Liver (tissue), 9 donors: Measurements from ENCODE around the gene TOX2. TPM values are rescaled to one million over a fixed set of nuclear protein-coding genes. Genes with fewer than 3 reads are reported as not detected.

Experiments
- DNase-seq: peaks from one replicate; pipeline ENCODE4 v3.0.0-alpha.2; 2017; ENCODE audit warnings: low spot score
- H3K27ac ChIP-seq, 2 donors: one replicate each; pipeline ENCODE4 v1.7.0; 2013; ENCODE audit warnings: inconsistent platforms in 2 of 2, low read length in 2 of 2, control low read depth in 1 of 2, low read depth in 1 of 2, mild to moderate bottlenecking in 1 of 2
- H3K27me3 ChIP-seq, 4 donors: one replicate each; pipeline versions ENCODE4 v1.6.1 to v1.7.0; 2013; ENCODE audit warnings: low read length in 3 of 4, inconsistent platforms in 1 of 4, mild to moderate bottlenecking in 1 of 4, moderate library complexity in 1 of 4; ENCODE audit not compliant: control insufficient read depth in 4 of 4, insufficient read depth in 4 of 4
- H3K36me3 ChIP-seq, 4 donors: one replicate each; pipeline versions ENCODE4 v1.6.1 to v1.7.0; 2013; ENCODE audit warnings: low read length in 3 of 4, mild to moderate bottlenecking in 3 of 4, low read depth in 1 of 4, moderate library complexity in 1 of 4; ENCODE audit not compliant: control insufficient read depth in 4 of 4, insufficient read depth in 3 of 4
- H3K4me1 ChIP-seq, 4 donors: one replicate each; pipeline versions ENCODE4 v1.6.1 to v1.7.0; 2013; ENCODE audit warnings: low read length in 3 of 4, mild to moderate bottlenecking in 3 of 4, moderate library complexity in 1 of 4; ENCODE audit not compliant: control insufficient read depth in 4 of 4, insufficient read depth in 4 of 4
- H3K4me3 ChIP-seq, 3 donors: one replicate each; pipeline versions ENCODE4 v1.6.1 to v1.7.0; 2013; ENCODE audit warnings: low read length in 3 of 3, control low read depth in 1 of 3, low read depth in 1 of 3, mild to moderate bottlenecking in 1 of 3
- H3K9ac ChIP-seq, 2 donors: one replicate each; pipeline ENCODE4 v1.7.0; 2013; ENCODE audit warnings: low read length in 2 of 2, mild to moderate bottlenecking in 2 of 2, moderate library complexity in 2 of 2, control low read depth in 1 of 2, low read depth in 1 of 2
- H3K9me3 ChIP-seq, 4 donors: one replicate each; pipeline versions ENCODE4 v1.6.1 to v1.7.0; 2013; ENCODE audit warnings: low read length in 3 of 4; ENCODE audit not compliant: control insufficient read depth in 4 of 4
- EGR1 ChIP-seq, 2 donors: IDR thresholded peaks; 2 replicates each; pipeline ENCODE4 v1.6.1; 2016 to 2018; ENCODE audit warnings: antibody characterized with exemption in 2 of 2, low read depth in 2 of 2
- FOXA1 ChIP-seq: IDR thresholded peaks from 2 replicates; pipeline ENCODE4 v1.6.1; 2016; ENCODE audit warnings: antibody characterized with exemption
- FOXA2 ChIP-seq: IDR thresholded peaks from 2 replicates; pipeline ENCODE4 v1.6.1; 2016; ENCODE audit warnings: antibody characterized with exemption
- GABPA ChIP-seq, 2 donors: IDR thresholded peaks in 1 of 2; conservative IDR thresholded peaks in 1 of 2; 2 replicates each; pipeline ENCODE4 v1.6.1; 2016; ENCODE audit warnings: antibody characterized with exemption in 2 of 2, mild to moderate bottlenecking in 1 of 2, moderate library complexity in 1 of 2
- HNF4A ChIP-seq, 2 donors: conservative IDR thresholded peaks; 2 replicates each; pipeline ENCODE4 v1.6.1; 2016; ENCODE audit warnings: antibody characterized with exemption in 2 of 2, mild to moderate bottlenecking in 2 of 2
- HNF4G ChIP-seq: IDR thresholded peaks from 2 replicates; pipeline ENCODE4 v1.6.1; 2016; ENCODE audit warnings: antibody characterized with exemption
- JUND ChIP-seq, 2 donors: IDR thresholded peaks; 2 replicates each; pipeline ENCODE4 v1.6.1; 2016; ENCODE audit warnings: antibody characterized with exemption in 2 of 2
- NR2F2 ChIP-seq: IDR thresholded peaks from 2 replicates; pipeline ENCODE4 v1.6.1; 2016; ENCODE audit warnings: antibody characterized with exemption
- RAD21 ChIP-seq, 2 donors: IDR thresholded peaks; 2 replicates each; pipeline ENCODE4 v1.6.1; 2016; ENCODE audit warnings: antibody characterized with exemption in 2 of 2, mild to moderate bottlenecking in 2 of 2
- RXRA ChIP-seq, 2 donors: IDR thresholded peaks; 2 replicates each; pipeline ENCODE4 v1.6.1; 2017 to 2018; ENCODE audit warnings: antibody characterized with exemption in 2 of 2, mild to moderate bottlenecking in 1 of 2
- SP1 ChIP-seq: IDR thresholded peaks from 2 replicates; pipeline ENCODE4 v1.6.1; 2018; ENCODE audit warnings: antibody characterized with exemption, mild to moderate bottlenecking
- TAF1 ChIP-seq: conservative IDR thresholded peaks from 2 replicates; pipeline ENCODE4 v1.6.1; 2016; ENCODE audit warnings: antibody characterized with exemption, mild to moderate bottlenecking
- YY1 ChIP-seq: IDR thresholded peaks from 2 replicates; pipeline ENCODE4 v1.6.1; 2016; ENCODE audit warnings: antibody characterized with exemption, mild to moderate bottlenecking
- WGBS: extraction: QIAGEN DNeasy Blood & Tissue Kit; methylation state at CpG from one replicate; pipeline ENCODE4 v1.1.7; 2013; 5-methylcytosine and 5-hydroxymethylcytosine counted together
- polyA plus RNA-seq, 2 donors: library from polyadenylated mRNA; stranded (reverse) in 1 of 2; unstranded in 1 of 2; fragments of 200-250 nt in 1 of 2; fragments of >200 nt in 1 of 2; fragmentation: Nextera tagmentation in 1 of 2; extraction: Ambion mirVana in 1 of 2; gene quantifications; one replicate each; pipeline versions ENCODE4 v1.2.1 to v1.2.3, GENCODE V29; 2013 to 2015
- total RNA-seq, 2 donors: library from RNA; depleted of rRNA; stranded (reverse); fragments of >200 nt; gene quantifications; one replicate each; pipeline ENCODE4 v1.2.3, GENCODE V29; 2014
- TF ChIP-seq, protein P1 (sequence below): fragments of 150-350 bp; IDR thresholded peaks from 2 replicates; pipeline ENCODE4 v1.5.1; 2017; ENCODE audit warnings: improper control_type of control experiment, low read depth, low read length; ENCODE audit not compliant: missing input control
- TF ChIP-seq, protein P2 (sequence below): IDR thresholded peaks from 2 replicates; pipeline ENCODE4 v1.6.1; 2016; ENCODE audit warnings: antibody characterized with exemption
- TF ChIP-seq, protein P3 (sequence below): IDR thresholded peaks from 2 replicates; pipeline ENCODE4 v1.6.1; 2016; ENCODE audit warnings: antibody characterized with exemption
- TF ChIP-seq, protein P4 (sequence below): IDR thresholded peaks from 2 replicates; pipeline ENCODE4 v1.6.1; 2016; ENCODE audit warnings: antibody characterized with exemption
- TF ChIP-seq, protein P5 (sequence below): IDR thresholded peaks from 2 replicates; pipeline ENCODE4 v1.6.1; 2016; ENCODE audit warnings: antibody characterized with exemption, mild to moderate bottlenecking
- donor health status: healthy.
- donor health status: healthy.
- donor health status: healthy.
- donor health status: healthy.
- donor health status: healthy.

TOX2 gene
- total and polyA plus RNA-seq, 4 donors = 0.33 to 2.7 (median 1.4) TPM

DNA sequence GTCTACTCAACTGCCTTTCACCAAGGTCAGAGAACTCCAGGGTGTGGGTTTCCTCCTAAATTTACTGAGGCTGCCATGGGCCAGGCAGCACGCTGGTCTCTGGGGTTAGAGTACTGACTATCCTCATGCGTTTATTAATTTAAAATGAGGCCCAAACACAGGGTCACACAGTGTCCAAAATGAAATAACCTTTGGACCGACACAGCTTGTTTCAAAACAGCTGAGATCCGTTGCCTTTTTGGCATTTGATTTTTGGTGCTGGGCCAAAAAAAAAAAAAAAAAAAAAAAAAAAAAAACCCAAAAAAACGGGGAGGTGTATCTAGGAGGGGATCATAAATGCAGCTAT lies 14.6 kb upstream of the TOX2 start:
- 14% methylated on average over 5 of the region's 5 CpGs for WGBS
- H3K27me3 ChIP-seq = no peaks in the 10 kb centered on the region
- peaks cover 0 to 2% (median 0%) of the 10 kb centered on the region in 4 donors for H3K9me3 ChIP-seq
- TF ChIP-seq HNF4A (conservative IDR thresholded peaks at IDR 0.05) (peak; percentile 89 to 94), FOXA1 (no peak), JUND (IDR thresholded peaks at IDR 0.05) (peak in 1 of 2 donors; percentile 19), GABPA (IDR thresholded peaks at IDR 0.05 in 1 of 2, conservative IDR thresholded peaks at IDR 0.05 in 1 of 2) (peak in 1 of 2 donors; percentile 21), HNF4G (peak; percentile 87), EGR1 (IDR thresholded peaks at IDR 0.05; ENCODE audit: low read depth in 2 of 2) (no peak), RXRA (IDR thresholded peaks at IDR 0.05) (peak; percentile 81 to 82), FOXA2 (no peak), SP1 (peak; percentile 82), TAF1 (peak; percentile 30), RAD21 (IDR thresholded peaks at IDR 0.05) (peak; percentile 30 to 50), NR2F2 (peak; percentile 89), YY1 (peak; percentile 80)
- TF ChIP-seq, protein P1, sequence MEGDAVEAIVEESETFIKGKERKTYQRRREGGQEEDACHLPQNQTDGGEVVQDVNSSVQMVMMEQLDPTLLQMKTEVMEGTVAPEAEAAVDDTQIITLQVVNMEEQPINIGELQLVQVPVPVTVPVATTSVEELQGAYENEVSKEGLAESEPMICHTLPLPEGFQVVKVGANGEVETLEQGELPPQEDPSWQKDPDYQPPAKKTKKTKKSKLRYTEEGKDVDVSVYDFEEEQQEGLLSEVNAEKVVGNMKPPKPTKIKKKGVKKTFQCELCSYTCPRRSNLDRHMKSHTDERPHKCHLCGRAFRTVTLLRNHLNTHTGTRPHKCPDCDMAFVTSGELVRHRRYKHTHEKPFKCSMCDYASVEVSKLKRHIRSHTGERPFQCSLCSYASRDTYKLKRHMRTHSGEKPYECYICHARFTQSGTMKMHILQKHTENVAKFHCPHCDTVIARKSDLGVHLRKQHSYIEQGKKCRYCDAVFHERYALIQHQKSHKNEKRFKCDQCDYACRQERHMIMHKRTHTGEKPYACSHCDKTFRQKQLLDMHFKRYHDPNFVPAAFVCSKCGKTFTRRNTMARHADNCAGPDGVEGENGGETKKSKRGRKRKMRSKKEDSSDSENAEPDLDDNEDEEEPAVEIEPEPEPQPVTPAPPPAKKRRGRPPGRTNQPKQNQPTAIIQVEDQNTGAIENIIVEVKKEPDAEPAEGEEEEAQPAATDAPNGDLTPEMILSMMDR = no peak
- TF ChIP-seq, protein P2, sequence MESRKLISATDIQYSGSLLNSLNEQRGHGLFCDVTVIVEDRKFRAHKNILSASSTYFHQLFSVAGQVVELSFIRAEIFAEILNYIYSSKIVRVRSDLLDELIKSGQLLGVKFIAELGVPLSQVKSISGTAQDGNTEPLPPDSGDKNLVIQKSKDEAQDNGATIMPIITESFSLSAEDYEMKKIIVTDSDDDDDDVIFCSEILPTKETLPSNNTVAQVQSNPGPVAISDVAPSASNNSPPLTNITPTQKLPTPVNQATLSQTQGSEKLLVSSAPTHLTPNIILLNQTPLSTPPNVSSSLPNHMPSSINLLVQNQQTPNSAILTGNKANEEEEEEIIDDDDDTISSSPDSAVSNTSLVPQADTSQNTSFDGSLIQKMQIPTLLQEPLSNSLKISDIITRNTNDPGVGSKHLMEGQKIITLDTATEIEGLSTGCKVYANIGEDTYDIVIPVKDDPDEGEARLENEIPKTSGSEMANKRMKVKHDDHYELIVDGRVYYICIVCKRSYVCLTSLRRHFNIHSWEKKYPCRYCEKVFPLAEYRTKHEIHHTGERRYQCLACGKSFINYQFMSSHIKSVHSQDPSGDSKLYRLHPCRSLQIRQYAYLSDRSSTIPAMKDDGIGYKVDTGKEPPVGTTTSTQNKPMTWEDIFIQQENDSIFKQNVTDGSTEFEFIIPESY = peak; percentile 52
- TF ChIP-seq, protein P3, sequence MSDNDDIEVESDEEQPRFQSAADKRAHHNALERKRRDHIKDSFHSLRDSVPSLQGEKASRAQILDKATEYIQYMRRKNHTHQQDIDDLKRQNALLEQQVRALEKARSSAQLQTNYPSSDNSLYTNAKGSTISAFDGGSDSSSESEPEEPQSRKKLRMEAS = peak; percentile 51
- TF ChIP-seq, protein P4, sequence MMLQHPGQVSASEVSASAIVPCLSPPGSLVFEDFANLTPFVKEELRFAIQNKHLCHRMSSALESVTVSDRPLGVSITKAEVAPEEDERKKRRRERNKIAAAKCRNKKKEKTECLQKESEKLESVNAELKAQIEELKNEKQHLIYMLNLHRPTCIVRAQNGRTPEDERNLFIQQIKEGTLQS = no peak
- TF ChIP-seq, protein P5, sequence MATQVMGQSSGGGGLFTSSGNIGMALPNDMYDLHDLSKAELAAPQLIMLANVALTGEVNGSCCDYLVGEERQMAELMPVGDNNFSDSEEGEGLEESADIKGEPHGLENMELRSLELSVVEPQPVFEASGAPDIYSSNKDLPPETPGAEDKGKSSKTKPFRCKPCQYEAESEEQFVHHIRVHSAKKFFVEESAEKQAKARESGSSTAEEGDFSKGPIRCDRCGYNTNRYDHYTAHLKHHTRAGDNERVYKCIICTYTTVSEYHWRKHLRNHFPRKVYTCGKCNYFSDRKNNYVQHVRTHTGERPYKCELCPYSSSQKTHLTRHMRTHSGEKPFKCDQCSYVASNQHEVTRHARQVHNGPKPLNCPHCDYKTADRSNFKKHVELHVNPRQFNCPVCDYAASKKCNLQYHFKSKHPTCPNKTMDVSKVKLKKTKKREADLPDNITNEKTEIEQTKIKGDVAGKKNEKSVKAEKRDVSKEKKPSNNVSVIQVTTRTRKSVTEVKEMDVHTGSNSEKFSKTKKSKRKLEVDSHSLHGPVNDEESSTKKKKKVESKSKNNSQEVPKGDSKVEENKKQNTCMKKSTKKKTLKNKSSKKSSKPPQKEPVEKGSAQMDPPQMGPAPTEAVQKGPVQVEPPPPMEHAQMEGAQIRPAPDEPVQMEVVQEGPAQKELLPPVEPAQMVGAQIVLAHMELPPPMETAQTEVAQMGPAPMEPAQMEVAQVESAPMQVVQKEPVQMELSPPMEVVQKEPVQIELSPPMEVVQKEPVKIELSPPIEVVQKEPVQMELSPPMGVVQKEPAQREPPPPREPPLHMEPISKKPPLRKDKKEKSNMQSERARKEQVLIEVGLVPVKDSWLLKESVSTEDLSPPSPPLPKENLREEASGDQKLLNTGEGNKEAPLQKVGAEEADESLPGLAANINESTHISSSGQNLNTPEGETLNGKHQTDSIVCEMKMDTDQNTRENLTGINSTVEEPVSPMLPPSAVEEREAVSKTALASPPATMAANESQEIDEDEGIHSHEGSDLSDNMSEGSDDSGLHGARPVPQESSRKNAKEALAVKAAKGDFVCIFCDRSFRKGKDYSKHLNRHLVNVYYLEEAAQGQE = peak; percentile 45
- H3K27ac ChIP-seq = peak overlapping the region in 1 of 2 donors; percentile 63
- peaks cover 3 to 26% (median 11%) of the 10 kb centered on the region in 4 donors for H3K4me1 ChIP-seq
- H3K4me3 ChIP-seq = no peak overlapping the region
- no peak overlapping the region for H3K9ac ChIP-seq
- DNase-seq = no peak
- H3K36me3 ChIP-seq = no peaks in the 10 kb centered on the region
